Raji (cell line): ENCODE measurements around the gene CDC123.

Experiments
- POLR2A ChIP-seq: IDR thresholded peaks from 2 replicates; pipeline ENCODE4 v1.6.1; 2011; ENCODE audit warnings: low read depth, low read length, control low read depth; ENCODE audit not compliant: insufficient read depth

CDC123 gene

GRCh38 chr10:12195603-12196506 is at the start of gene CDC123, which contains the start of gene NUDT5:
CDC123 (plus strand) TSS chr10:12196188; CDS start chr10:12196246, 58 bp downstream.
NUDT5 (minus strand) TSS chr10:12195891; CDS start chr10:12186291, 9,600 bp downstream.
- TF ChIP-seq POLR2A: peak; percentile 89

- TF ChIP-seq POLR2A: no peak
Measured at GRCh38 chr10:12150163-12150562, 45.8 kb upstream of the CDC123 start.

- TF ChIP-seq POLR2A: no peak
Measured at GRCh38 chr10:12154516-12154915, 41.5 kb upstream of the CDC123 start.

GRCh38 chr10:12156367-12157123 is 39.4 kb upstream of the CDC123 start:
- no peak for TF ChIP-seq POLR2A

GRCh38 chr10:12158111-12158510 is 37.9 kb upstream of the CDC123 start:
- no peak for TF ChIP-seq POLR2A

GRCh38 chr10:12160664-12161063 is 35.3 kb upstream of the CDC123 start:
- no peak for TF ChIP-seq POLR2A

GRCh38 chr10:12162927-12163326 is 33.1 kb upstream of the CDC123 start:
- TF ChIP-seq POLR2A: no peak

GRCh38 chr10:12164085-12164484 is 31.9 kb upstream of the CDC123 start:
- TF ChIP-seq POLR2A: no peak

- no peak for TF ChIP-seq POLR2A
Measured at GRCh38 chr10:12165036-12165435, 31.0 kb upstream of the CDC123 start.

GRCh38 chr10:12165999-12166775 is 29.8 kb upstream of the CDC123 start:
- TF ChIP-seq POLR2A: no peak

- no peak for TF ChIP-seq POLR2A
Measured at GRCh38 chr10:12177642-12178041, 18.3 kb upstream of the CDC123 start.

GRCh38 chr10:12179606-12180170 is 16.3 kb upstream of the CDC123 start:
- TF ChIP-seq POLR2A: no peak

GRCh38 chr10:12180221-12180974 is 15.6 kb upstream of the CDC123 start:
- no peak for TF ChIP-seq POLR2A
